Measurements from ENCODE around the gene DNAJC8.

DNAJC8 gene

DNA sequence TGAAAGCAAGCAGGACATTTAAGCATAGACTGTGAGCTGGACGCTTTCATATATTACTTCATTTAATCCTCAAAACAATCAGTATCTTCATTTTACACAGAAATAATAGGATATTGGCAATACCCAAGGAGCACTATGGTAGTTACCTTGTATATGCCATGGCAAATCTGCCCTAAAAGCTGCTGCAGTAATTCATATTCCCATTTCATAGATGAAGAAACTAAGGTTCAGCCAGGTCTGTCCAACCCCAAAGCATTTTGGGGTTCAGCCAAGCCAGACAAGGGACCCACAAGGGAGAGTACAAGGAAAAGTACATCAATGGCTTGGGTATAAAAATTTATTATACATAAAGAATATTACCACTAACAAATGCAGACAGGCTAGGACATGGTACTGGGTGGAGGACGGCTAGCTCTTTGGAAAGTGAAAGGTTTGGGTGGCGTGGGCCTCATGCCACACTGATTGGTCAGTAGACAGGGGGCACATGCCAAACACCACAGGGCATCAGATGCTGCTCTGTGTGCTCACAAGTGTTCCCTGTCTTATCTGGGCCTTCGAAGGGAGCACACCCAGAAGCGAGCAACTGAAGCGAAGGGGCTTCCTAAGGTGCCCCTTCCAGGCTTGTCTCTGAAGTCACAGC is 32.5 kb downstream of the DNAJC8 start:
- no peak for DNase-seq (ENCODE audit: low read depth, low spot score)

DNA sequence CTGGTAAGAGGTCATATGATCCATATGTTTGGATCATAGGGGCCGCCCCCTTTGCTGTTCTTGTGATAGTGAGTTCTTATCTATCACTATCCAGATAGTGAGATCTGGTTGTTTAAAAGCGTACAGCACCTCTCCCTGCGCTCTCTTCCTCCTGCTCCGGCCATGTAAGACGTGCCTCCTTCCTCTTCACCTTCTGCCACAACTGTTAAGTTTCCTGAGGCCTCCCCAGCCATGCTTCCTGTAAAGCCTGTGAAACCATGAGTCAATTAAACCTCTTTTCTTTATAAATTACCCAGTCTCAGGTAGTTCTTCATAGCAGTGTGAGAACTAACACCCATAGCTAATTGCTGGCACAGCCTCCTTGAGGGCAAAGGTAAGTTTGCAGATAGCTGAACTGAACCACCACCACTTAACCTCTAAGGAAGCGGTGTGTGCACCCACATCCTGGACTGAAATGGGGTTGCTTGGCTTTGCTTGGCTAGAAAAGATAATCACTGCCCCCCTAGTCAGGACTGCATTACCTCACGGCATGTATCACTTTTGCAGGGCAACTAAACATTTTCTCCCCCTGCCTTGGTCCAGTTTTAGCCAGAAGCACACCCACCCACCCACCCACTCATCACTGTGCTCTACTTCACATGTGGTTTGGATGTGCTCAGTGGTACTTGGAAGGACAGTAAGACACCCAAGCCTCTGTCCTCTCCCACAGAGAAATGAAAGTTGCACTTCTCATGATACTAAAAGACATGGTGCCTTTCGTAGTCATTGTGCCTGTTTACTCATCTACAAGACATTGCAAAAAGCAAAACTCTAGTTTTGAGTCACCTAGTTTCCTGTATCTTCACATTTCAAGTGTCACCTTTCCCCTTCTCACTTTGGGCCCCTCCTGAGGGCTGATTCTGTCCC is 33.2 kb downstream of the DNAJC8 start:
- DNase-seq (ENCODE audit: low read depth, low spot score), result no peak

DNA sequence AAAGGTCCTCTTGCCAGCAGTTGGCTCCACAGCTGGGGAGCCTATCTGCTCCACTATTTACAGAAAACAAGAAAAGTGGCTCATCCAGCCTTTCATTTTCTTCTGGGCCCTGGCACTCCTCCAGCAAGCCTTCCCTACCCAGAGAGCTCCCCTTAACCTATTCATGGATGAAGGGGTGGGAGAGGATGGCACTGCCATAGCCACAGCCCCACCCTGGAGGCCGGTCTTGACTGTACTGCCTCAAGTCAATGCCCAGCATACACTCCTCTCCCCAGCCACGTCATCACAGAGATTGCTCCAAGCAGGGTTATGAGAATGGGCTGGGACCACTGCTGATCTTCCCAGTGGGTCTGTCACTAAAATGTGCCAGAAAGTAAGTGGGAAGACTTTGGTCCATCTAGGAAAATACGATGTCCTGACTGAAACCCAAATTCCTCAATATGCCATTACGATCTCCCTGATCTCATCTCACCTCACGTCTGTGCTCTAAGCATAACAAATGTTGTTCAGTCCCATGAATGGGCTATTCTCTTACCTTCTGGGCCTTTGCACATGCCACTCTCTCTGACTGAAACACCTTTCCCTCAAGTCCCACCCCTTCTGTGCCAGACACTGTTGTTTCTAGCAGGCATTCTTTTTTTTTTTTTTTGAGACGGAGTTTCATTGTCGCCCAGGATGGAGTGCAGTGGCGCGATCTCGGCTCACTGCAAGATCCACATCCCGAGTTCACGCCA is 35.0 kb downstream of the DNAJC8 start:
- DNase-seq (ENCODE audit: low read depth, low spot score), result no peak

DNA sequence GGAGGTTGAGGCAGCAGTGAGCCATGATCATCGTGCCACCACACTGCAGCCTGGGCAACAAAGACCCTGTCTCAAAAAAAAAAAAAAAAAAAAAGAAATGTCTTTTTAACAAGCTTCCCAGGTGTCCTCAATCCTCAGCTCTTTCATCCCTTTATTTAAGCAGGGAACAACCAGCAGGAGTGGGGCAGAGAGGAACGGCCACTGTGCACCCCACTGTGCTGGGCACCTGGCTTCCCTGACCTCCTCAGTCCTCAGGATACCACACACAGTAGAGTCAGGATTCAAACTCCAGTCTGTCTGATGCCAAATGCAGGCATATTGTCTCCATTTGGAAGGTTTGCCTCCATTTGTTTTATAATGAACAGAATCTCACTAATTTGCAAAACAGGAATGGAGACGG is 36.5 kb downstream of the DNAJC8 start:
- DNase-seq (ENCODE audit: low read depth, low spot score), result no peak

DNA sequence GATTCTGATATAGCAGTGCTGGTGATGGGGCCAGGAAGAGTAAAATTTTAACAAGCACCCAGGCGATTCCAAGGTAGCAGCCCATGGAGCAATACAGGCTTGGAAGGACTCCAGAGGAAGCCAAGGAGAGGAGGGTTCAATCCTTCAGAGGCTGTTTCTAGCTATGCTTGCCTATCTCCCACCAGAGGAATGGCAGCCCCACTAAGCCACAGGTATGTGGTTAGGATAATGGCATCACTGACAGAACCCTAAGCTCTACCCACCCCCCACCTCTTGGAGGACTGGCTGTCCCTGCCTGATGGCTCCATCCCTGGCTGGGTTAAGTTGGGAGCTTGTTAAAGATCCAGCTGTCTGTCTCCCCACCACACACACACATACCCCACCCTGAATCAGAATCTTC is 37.0 kb downstream of the DNAJC8 start:
- peak; percentile 39 for DNase-seq (ENCODE audit: low read depth, low spot score)

DNA sequence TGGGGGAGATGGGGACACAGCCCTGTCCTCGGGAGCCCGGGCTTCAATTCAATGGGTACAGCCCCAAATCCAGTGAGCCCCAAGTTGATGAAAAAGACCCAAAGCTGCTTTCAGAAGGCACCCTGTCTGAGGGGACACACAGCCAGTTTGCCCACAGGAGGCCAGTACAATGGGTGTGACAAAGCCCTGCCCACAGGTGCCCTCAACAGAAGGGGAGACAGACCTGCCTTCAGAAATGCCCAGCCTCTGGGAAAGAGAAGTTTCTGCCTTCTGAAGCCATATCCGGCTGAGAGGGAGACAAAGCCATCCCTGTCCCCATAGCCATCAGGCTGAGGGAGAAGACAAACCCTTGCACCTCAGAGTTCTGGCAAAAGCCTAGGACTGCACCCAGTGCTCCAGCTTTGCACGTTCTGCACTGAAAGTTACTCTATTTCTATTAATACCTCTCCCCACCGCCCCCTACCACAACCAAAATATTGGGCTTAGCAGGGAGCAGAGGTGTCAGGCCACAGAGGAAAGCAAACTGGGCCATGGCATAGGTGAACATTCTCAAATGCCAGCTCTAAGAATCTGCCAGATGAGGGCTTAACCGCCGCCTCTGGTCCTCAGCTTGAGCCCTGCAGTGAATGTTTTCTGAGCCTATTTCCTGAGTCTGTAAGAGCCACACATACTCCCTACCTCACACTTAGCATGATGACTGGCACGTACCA is 38.3 kb downstream of the DNAJC8 start:
- DNase-seq (ENCODE audit: low read depth, low spot score), result no peak

DNA sequence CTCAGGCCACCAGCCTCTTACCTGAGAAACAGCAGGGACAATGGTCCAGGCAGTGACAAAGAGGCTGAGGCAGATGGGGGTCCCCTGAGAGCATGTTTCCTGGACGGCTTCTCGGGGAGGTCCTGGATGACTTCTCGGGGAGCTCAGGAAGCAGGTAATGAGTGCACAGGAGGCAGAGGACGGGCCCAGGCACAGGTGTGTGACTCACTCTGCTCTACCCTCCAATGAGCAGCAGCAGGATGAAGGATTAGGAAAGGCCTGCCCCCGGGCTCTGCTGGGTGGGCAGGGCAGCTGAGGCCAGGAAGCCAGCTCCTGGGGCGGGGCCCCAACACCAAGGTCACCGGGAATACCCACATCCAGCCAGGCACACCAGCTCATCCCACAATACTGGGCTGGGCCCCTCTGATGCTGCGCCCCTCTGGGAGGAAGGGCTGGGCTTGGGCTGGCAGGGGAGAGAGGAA is 39.1 kb downstream of the DNAJC8 start:
- DNase-seq (ENCODE audit: low read depth, low spot score), result no peak

DNA sequence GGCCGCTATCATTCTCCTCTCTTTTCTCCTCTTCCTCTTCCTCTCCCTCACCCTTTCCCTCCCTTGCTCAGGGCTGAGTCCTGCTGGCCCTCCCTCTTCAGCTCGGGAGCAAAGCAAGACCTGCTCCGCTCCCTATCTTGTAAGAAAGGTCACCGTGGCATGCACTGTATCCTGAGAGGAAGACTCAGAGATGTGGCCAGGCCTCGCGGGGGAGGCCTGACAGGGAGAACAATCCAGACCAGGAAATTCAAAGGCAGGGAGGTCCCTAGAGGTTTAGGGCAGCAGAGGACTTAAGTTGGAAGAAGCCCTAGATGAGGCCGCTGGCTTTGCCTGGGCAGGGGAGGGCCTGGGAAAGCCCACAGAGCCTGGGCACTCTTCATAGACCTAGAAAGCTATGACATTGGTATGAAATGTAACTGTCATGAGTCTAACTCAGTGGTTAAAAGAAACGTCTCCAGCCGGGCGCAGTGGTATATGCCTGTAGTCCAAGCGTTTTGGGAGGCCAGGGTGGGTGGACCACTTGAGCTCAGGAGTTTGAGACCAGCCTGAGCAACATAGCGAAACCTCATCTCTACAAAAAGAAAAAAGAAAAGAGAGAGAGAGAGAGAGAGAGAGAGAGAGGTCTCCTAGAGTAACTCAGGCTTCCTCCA is 41.7 kb downstream of the DNAJC8 start:
- DNase-seq (ENCODE audit: low read depth, low spot score), result no peak

DNA sequence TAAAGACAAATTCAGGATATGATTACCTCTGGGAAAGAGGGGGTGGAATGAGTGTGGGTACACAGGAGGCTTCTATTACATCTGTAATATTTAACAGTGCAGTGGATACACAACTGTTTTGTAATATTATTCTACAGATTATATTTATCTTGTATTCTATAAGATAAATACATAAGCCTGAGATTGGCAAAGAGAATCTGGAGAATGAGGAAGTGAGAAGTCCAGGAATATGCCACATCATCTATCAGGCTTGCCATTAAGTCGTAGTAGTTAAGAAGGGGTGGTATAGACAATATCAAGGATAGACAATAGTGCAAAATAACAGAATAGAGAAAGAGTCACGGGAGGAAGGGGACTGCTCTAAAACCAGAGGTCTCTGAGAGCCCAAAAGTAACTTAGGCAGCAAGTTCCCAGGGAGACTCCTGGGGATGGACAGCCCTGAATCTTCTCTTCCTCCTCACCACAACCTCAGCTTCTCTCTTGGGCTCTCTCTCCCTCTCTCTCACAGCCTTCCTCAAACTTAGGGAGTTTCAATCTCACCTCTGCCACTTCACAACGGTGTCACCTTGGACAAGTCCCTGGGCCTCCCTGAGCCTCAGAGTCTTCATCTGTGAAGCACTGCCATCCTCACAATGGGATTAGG is 42.4 kb downstream of the DNAJC8 start:
- no peak for DNase-seq (ENCODE audit: low read depth, low spot score)

DNA sequence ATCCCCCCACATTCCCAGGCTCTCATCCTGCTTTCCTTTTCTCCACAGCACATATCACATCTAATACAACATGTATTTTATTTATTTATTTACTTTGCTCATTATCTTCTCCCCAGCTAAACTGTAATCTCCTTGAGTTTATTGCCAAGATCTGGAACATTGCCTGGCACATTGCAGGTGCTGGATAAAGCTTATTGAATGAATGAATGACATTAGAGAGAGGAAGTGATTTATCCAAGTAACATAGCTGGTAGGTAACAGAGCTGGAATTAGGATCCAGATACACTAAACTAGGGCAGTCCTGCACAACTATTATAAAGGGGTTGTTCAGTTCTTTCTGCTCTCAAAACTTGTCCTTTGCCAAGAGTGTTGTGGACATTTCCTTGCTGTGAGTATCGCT is 47.8 kb downstream of the DNAJC8 start:
- DNase-seq (ENCODE audit: low read depth, low spot score), result no peak

DNA sequence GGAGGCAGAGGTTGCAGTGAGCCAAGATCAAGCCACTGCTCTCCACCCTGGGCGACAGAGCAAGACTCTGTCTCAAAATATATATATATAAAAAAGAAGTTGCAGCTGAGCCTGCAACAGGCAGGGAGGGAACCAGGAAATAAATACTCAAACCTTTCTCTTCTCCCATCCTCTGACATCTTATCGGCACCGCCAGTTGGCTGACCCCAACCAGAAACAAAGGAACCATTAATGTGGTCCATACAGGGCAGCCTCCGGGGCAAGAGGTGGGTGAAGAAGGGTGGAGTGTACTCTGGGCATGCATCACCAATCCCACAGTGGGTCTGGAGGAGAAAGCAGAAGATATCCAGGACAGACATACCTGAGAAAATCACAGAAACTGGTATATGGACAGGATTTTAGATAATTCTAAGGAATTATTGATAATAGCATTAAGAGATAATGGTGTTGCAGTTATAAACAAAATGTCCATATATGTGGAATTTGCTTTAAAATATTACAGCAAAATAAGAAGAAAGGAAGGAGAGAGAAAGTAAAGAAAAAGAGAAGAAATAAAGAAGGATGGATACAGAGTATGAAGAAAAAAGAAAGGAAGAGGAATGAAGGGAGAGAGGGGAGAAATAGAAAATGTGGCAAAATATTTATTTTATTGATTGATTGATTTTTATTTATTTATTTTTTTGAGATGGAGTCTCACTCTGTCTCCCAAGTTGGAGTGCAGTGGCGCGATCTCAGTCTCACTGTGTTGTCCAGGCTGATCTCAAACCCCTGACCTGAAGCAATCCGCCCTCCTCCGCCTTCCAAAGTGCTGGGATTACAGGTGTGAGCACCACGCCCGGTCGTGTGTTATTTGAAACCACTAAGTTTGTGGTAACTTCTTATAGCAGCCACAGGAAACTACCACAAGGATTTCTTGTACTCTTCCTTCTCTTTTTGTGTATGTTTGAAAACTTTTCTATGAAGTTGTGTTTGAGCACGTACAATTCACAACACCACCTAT is 52.2 kb downstream of the DNAJC8 start:
- no peak for DNase-seq (ENCODE audit: low read depth, low spot score)

DNA sequence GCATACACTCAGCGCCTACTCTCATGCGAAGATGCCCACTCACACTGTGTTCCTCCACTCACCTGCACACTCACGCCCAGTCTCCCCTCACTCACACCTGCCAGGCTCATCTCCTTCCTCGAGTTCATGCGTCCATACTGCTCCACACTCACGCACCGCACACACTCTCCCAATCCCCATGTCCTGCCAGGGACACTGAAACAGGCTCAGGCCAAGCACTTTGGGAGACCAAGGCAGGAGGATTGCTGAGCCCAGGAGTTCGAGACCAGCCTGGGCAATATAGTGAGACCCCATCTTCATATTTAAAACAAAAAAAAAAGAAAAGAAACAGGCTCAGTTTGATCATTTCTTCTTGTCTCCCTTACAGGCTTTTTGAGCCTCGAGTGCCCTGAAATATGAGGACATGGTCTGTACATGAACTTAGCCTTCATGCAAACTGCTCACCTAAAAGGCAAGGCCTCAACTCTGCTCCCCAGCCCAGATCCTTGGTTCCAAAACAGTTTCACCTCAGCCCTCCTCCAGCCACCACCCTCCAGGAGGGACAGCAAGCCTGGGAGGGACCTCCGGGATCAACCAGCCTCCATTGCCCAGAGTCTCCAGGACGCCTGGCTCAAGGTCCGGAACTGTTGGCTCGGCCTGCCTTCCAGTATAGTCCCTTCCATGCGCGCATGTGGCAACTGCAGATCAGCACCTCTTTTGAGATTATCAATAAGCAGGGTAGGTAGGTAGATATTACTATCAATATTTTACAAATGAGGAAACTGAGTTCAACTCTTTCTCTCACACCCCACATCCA is 53.9 kb downstream of the DNAJC8 start:
- DNase-seq (ENCODE audit: low read depth, low spot score), result no peak

DNA sequence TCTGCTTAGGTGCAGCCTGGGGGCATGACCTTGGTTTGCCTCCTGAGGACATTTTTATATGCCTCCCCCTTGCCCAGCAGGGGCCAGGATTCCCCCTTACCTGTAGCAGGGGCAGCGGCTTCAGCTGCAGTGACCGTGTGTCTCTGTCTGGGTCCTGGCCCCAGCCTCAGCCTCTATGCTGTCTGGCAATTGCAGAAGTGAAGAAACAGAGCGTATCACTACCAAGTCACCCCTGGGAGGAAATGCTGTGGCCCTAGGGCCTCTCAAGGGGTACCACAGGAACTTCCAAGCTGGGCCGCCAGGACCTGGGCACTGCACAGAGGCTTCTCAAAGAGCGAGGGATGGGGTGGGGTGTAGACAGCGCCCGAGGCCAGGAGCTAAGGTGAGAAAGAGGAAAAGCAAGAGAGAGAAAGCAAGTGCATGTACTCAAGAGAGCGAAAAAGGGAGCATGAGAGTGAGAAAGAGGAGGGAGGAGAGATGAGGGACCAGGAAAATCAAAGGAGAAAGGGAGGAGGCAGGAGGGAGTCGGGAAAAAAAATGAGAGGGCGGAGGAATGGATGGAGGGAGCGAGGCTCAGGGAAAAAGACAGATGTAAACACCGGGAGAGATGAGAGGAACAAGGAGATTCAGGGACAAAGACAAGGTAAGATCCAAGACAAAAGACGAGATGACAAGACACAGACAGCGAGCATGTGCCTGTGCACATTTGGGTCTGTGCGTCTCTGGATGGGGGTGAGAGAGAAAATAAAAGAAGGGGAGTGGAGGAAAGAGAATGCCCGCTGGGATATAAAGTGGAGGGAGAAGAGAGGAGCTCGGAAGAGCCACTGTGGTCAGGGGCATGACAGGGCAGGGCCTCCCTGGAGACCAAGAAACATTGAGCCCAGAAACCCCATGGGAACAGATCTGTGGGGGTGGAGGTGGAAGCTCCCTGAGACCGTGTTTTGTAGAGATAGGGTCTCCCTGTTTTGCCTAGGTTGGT is 56.0 kb downstream of the DNAJC8 start, which contains the start of gene PTAFR:
PTAFR (minus strand) TSS at position 199 of the 979 bp plus-strand sequence. CDS start 25,669 bp downstream, outside the sequence.
- no peak for DNase-seq (ENCODE audit: low read depth, low spot score)

DNA sequence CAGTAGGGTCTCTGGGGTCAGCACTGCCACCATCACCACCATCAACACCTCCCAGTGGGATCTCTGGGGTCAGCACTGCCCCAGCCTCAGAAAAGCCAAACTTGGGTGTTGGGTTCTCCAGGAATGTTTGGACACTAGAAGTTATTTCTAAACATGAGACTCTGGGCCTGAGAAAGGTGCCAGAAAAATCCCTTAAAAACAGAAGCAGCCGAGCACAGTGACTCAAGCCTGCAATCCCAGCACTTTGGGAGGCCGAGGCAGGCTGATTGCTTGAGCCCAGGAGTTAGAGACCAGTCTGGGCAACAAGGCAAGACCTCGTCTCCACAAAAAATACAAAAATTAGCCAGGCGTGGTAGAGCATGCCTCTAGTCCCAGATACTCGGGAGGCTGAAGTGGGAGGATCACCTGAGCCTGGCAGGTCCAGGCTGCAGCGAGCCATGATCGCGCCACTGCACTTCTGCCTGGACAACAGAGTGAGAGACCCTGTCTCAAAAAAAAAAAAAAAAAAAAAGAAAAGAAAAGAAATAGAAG is 56.8 kb downstream of the DNAJC8 start:
- DNase-seq (ENCODE audit: low read depth, low spot score), result no peak

DNA sequence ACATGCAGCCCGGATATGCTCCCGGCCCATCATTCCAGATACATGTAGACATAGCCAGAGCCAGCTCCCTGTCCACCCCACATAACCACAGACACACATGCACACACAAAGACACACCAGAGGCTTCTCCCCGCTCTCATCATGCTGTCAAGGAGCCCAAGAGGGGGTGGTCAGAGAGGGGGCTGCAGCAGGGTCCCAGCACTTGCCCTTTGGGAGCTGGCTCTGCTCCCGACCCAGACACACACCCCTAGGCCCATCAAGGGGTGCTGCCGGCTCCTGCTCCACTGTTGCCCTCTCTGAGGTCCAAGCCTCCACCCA is 58.9 kb downstream of the DNAJC8 start:
- no peak for DNase-seq (ENCODE audit: low read depth, low spot score)

DNA sequence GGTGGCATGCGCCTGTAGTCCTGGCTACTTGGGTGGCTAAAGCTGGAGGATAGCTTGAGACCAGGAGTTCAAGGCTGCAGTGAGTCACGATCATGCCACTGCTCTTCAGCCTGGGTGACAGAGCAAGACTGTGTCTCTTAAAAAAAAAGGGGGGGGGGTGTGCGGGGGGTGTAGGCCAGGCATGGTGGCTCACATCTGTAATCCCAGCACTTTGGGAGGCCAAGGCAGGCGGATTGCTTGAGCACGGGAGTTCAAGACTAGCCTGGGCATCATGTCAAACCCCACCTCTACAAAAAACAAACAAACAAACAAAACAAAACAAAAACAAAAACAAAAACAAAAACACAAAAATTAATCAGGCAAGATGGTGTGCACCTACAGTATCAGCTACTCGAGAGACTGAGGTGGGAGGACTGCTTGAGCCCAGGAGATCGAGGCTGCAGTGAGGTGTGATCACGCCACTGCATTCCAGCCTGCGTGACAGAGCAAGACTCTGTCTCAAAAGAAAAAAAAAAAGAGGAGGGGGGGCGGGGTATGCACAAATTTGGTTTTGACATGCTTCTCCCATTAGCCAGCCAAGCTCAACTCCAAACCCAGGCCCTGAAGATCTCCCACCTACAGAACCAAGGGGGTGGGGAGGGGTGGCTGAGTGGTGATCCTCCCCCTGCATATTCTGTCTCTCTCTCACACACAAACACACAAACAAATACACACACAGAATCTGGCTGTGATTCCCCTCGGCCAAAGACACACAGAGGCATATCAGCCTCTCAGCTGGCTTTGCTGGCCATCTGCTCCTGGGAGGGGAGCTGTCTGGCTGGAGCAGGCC is 59.5 kb downstream of the DNAJC8 start:
- peak; percentile 18 for DNase-seq (ENCODE audit: low read depth, low spot score)

All from astrocyte of the hippocampus (primary cell).